ENCODE measurements around the gene CCL20. TPM values are rescaled to one million over a fixed set of nuclear protein-coding genes. Genes with fewer than 3 reads are reported as not detected.

The CCL20 gene
- total RNA-seq, 1 experiment from 2014 or later: 3.5 TPM

- no peaks in the 10 kb centered on the region for H3K36me3 ChIP-seq (ENCODE audit: control insufficient read depth, insufficient read depth, low read length)
- H3K27ac Mint-ChIP-seq (ENCODE audit: unreplicated experiment): no peak overlapping the region
- peaks cover 22% of the 10 kb centered on the region for H3K9me3 Mint-ChIP-seq (ENCODE audit: unreplicated experiment)
- no peaks in the 10 kb centered on the region for H3K27me3 Mint-ChIP-seq (ENCODE audit: insufficient read depth, unreplicated experiment)
- H3K27me3 ChIP-seq (replicated peaks; ENCODE audit: control insufficient read depth, insufficient read depth, low read length): no peaks in the 10 kb centered on the region
- H3K4me1 Mint-ChIP-seq (ENCODE audit: low read depth, unreplicated experiment): peaks cover 33% of the 10 kb centered on the region
- H3K4me3 ChIP-seq (ENCODE audit: low read depth, low read length): no peak overlapping the region
- ChIA-PET POLR2A (no interaction called here), CTCF (no interaction called here)
- intact Hi-C loops (cut with micrococcal nuclease; ENCODE audit: unreplicated experiment): no loop called here
- no peak for DNase-seq
- no peaks in the 10 kb centered on the region for H3K9me3 ChIP-seq
- H3K4me1 ChIP-seq: peaks cover 26% of the 10 kb centered on the region
- no peak overlapping the region for H3K4me3 Mint-ChIP-seq (ENCODE audit: unreplicated experiment)
- H3K36me3 Mint-ChIP-seq (ENCODE audit: insufficient read depth, unreplicated experiment): peaks cover 6% of the 10 kb centered on the region
- TF ChIP-seq CTCF (IDR thresholded peaks at IDR 0.05; ENCODE audit: insufficient read depth in 1 of 2, low read depth in 1 of 2, low read length in 1 of 2, severe bottlenecking in 1 of 2, unreplicated experiment in 1 of 2): no peak
- no TSS peak for BruUV-seq (replicated peaks)
These were observed 3.7 kb downstream of the CCL20 start for GRCh38 chr2:227817336-227817735.

GRCh38 chr2:227817850-227818674 is 4.4 kb downstream of the CCL20 start:
- no peak overlapping the region for H3K4me3 ChIP-seq (ENCODE audit: low read depth, low read length)
- Mint-ChIP-seq H3K27ac (ENCODE audit: unreplicated experiment) (no peak overlapping the region), H3K27me3 (ENCODE audit: insufficient read depth, unreplicated experiment) (no peaks in the 10 kb centered on the region), H3K4me3 (ENCODE audit: unreplicated experiment) (no peak overlapping the region), H3K4me1 (ENCODE audit: low read depth, unreplicated experiment) (peaks cover 34% of the 10 kb centered on the region), H3K9me3 (ENCODE audit: unreplicated experiment) (peaks cover 25% of the 10 kb centered on the region), H3K36me3 (ENCODE audit: insufficient read depth, unreplicated experiment) (peaks cover 6% of the 10 kb centered on the region)
- POLR2A ChIA-PET: no interaction called here
- H3K36me3 ChIP-seq (ENCODE audit: control insufficient read depth, insufficient read depth, low read length): no peaks in the 10 kb centered on the region
- no peaks in the 10 kb centered on the region for H3K9me3 ChIP-seq
- no peak for TF ChIP-seq CTCF (IDR thresholded peaks at IDR 0.05; ENCODE audit: insufficient read depth in 1 of 2, low read depth in 1 of 2, low read length in 1 of 2, severe bottlenecking in 1 of 2, unreplicated experiment in 1 of 2)
- CTCF ChIA-PET: no interaction called here
- intact Hi-C loops (cut with micrococcal nuclease; ENCODE audit: unreplicated experiment): no loop called here
- no peak for DNase-seq
- H3K27me3 ChIP-seq (replicated peaks; ENCODE audit: control insufficient read depth, insufficient read depth, low read length): no peaks in the 10 kb centered on the region
- no TSS peak for BruUV-seq (replicated peaks)
- peaks cover 22% of the 10 kb centered on the region for H3K4me1 ChIP-seq

GRCh38 chr2:227818675-227819397 is 5.2 kb downstream of the CCL20 start:
- Histone ChIP-seq H3K4me3 (ENCODE audit: low read depth, low read length) (no peak overlapping the region), H3K4me1 (peaks cover 14% of the 10 kb centered on the region), H3K27me3 (replicated peaks; ENCODE audit: control insufficient read depth, insufficient read depth, low read length) (no peaks in the 10 kb centered on the region), H3K9me3 (no peaks in the 10 kb centered on the region), H3K36me3 (ENCODE audit: control insufficient read depth, insufficient read depth, low read length) (no peaks in the 10 kb centered on the region)
- ChIA-PET POLR2A (no interaction called here), CTCF (no interaction called here)
- Mint-ChIP-seq H3K4me3 (ENCODE audit: unreplicated experiment) (no peak overlapping the region), H3K9me3 (ENCODE audit: unreplicated experiment) (peaks cover 25% of the 10 kb centered on the region), H3K27me3 (ENCODE audit: insufficient read depth, unreplicated experiment) (no peaks in the 10 kb centered on the region), H3K4me1 (ENCODE audit: low read depth, unreplicated experiment) (peaks cover 31% of the 10 kb centered on the region), H3K36me3 (ENCODE audit: insufficient read depth, unreplicated experiment) (peaks cover 4% of the 10 kb centered on the region), H3K27ac (ENCODE audit: unreplicated experiment) (no peak overlapping the region)
- no peak for DNase-seq
- intact Hi-C loops (cut with micrococcal nuclease; ENCODE audit: unreplicated experiment): no loop called here
- no TSS peak for BruUV-seq (replicated peaks)
- no peak for TF ChIP-seq CTCF (IDR thresholded peaks at IDR 0.05; ENCODE audit: insufficient read depth in 1 of 2, low read depth in 1 of 2, low read length in 1 of 2, severe bottlenecking in 1 of 2, unreplicated experiment in 1 of 2)

Data from Caco-2 (cell line).